A549 (cell line): Measurements from ENCODE around the gene CCL23.

Experiments used
- EP300 ChIP-seq, 2 experiments: fragments of >200 bp; sonication (Bioruptor Twin); formaldehyde crosslinking; IDR thresholded peaks; 2 replicates in 1 of 2; 3 replicates in 1 of 2; pipeline ENCODE4 v1.6.1; 2016 to 2017
- ESRRA ChIP-seq: fragments of 150-350 bp; IDR thresholded peaks from 2 replicates; pipeline ENCODE4 v1.6.1; 2014; ENCODE audit warnings: mild to moderate bottlenecking, low read length, borderline replicate concordance
- MAFK ChIP-seq: fragments of 450-650 bp; IDR thresholded peaks from 2 replicates; pipeline ENCODE4 v1.6.1; 2014; ENCODE audit not compliant: partially characterized antibody
- MYC ChIP-seq: IDR thresholded peaks from 2 replicates; pipeline ENCODE4 v1.6.1; 2012; ENCODE audit warnings: mild to moderate bottlenecking, inconsistent platforms, low read length, improper control_type of control experiment, borderline replicate concordance
- POLR2A ChIP-seq: IDR thresholded peaks from 2 replicates; pipeline ENCODE4 v1.6.1; 2012; ENCODE audit warnings: mild to moderate bottlenecking, low read length
- POLR2AphosphoS2 ChIP-seq: conservative IDR thresholded peaks from 2 replicates; pipeline ENCODE4 v1.6.1; 2012; ENCODE audit warnings: low read length, improper control_type of control experiment, inconsistent platforms
- RFX5 ChIP-seq: fragments of 450-650 bp; IDR thresholded peaks from 2 replicates; pipeline ENCODE4 v1.7.1; 2014; ENCODE audit warnings: antibody characterized with exemption, mild to moderate bottlenecking, moderate library complexity
- SMC3 ChIP-seq: fragments of >200 bp; sonication (Bioruptor Twin); formaldehyde crosslinking; IDR thresholded peaks from 3 replicates; pipeline ENCODE4 v1.6.1; 2018; ENCODE audit warnings: inconsistent platforms
- ZFP36 ChIP-seq: fragments of 450-650 bp; IDR thresholded peaks from 2 replicates; pipeline ENCODE4 v1.6.1; 2014; ENCODE audit warnings: borderline replicate concordance; ENCODE audit not compliant: partially characterized antibody
- TF ChIP-seq, protein P1 (sequence below): fragments of >200 bp; sonication (Bioruptor Twin); formaldehyde crosslinking; IDR thresholded peaks from 3 replicates; pipeline ENCODE4 v1.5.1; 2016
- TF ChIP-seq, protein P2 (sequence below): fragments of 200-600 bp; sonication (generic); IDR thresholded peaks from 2 replicates; pipeline ENCODE4 v1.6.1; 2016; ENCODE audit warnings: antibody characterized with exemption, mild to moderate bottlenecking, moderate library complexity

DNA sequence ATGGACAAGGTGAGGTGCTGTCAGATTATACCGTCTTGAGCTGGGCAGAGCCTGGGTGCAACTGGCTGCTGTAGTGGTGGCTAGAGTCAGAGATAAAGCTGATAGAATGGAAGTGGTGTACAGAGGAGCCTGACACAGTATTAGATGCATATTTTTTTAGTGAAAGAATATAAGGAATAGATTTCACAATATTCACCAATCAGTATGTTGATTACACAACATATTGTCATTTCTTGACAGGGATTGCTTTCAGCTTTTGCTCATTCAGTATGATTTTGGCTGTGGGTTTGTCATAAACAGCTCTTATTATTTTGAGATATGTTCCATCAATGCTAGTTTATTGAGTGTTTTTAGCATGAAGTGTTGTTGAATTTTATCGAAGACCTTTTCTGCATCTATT lies 1.7 kb upstream of the CCL23 start:
- TF ChIP-seq POLR2A = no peak
- no peak for TF ChIP-seq POLR2AphosphoS2
- TF ChIP-seq, protein P1, sequence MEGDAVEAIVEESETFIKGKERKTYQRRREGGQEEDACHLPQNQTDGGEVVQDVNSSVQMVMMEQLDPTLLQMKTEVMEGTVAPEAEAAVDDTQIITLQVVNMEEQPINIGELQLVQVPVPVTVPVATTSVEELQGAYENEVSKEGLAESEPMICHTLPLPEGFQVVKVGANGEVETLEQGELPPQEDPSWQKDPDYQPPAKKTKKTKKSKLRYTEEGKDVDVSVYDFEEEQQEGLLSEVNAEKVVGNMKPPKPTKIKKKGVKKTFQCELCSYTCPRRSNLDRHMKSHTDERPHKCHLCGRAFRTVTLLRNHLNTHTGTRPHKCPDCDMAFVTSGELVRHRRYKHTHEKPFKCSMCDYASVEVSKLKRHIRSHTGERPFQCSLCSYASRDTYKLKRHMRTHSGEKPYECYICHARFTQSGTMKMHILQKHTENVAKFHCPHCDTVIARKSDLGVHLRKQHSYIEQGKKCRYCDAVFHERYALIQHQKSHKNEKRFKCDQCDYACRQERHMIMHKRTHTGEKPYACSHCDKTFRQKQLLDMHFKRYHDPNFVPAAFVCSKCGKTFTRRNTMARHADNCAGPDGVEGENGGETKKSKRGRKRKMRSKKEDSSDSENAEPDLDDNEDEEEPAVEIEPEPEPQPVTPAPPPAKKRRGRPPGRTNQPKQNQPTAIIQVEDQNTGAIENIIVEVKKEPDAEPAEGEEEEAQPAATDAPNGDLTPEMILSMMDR = no peak
- no peak for TF ChIP-seq ZFP36
- TF ChIP-seq EP300 (IDR thresholded peaks at IDR 0.05) = no peak
- TF ChIP-seq, protein P2, sequence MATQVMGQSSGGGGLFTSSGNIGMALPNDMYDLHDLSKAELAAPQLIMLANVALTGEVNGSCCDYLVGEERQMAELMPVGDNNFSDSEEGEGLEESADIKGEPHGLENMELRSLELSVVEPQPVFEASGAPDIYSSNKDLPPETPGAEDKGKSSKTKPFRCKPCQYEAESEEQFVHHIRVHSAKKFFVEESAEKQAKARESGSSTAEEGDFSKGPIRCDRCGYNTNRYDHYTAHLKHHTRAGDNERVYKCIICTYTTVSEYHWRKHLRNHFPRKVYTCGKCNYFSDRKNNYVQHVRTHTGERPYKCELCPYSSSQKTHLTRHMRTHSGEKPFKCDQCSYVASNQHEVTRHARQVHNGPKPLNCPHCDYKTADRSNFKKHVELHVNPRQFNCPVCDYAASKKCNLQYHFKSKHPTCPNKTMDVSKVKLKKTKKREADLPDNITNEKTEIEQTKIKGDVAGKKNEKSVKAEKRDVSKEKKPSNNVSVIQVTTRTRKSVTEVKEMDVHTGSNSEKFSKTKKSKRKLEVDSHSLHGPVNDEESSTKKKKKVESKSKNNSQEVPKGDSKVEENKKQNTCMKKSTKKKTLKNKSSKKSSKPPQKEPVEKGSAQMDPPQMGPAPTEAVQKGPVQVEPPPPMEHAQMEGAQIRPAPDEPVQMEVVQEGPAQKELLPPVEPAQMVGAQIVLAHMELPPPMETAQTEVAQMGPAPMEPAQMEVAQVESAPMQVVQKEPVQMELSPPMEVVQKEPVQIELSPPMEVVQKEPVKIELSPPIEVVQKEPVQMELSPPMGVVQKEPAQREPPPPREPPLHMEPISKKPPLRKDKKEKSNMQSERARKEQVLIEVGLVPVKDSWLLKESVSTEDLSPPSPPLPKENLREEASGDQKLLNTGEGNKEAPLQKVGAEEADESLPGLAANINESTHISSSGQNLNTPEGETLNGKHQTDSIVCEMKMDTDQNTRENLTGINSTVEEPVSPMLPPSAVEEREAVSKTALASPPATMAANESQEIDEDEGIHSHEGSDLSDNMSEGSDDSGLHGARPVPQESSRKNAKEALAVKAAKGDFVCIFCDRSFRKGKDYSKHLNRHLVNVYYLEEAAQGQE = no peak
- no peak for TF ChIP-seq MAFK
- TF ChIP-seq MYC = no peak
- TF ChIP-seq RFX5 = no peak
- no peak for TF ChIP-seq ESRRA
- TF ChIP-seq SMC3 = no peak
